Measurements from ENCODE around the gene FBLN2. TPM values are rescaled to one million over a fixed set of nuclear protein-coding genes. Genes with fewer than 3 reads are reported as not detected.

FBLN2 gene
- total RNA-seq, 1 experiment from 2014 or later: 0.39 TPM

DNA sequence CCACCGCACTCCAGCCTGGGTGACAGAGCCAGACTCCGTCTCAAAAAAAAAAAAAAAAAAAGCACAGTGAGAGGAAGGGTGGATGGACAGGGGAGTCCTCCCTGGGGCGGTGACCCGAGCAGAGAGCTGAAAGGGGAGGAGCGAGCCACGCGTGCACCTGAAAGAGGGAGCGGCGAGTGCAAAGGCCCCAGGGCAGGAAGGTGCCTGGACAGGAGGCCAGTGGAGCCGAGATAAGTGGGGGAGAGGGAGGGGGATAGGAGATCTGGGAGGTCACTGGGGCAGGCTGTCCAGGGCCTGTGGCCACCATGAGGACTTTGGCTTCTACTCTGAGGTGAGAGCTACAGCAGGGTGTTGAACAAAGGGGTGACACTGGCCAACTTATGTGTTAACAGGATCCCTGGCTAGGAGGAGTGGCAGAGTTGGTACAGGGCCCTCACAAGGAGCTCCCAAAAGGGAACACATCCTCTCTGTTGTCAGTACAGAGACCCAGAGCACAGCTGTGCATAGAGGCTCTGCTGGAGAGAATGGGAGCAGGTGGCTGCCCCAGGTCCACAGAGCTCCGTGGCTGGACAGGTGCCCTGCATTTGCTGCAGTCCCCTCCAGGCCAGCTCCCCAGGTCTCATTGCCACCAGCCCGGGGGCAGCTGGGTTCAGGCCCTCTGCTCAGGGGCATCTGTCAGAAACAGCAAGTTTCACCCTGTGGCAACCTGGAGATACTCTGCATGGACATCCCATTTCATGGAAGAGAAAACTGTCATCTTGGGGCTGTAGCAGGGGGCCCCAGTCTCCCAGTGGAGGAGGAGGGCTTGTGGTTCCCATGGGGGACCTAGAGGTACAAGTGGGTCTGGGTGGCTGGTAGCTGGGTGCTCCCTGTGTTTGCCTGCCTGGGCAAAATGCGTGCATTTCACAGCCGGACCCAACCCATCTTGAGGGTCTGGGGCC lies 28.5 kb downstream of the FBLN2 start:
- Histone ChIP-seq H3K9ac (ENCODE audit: low read length) (no peak overlapping the region), H3K9me3 (ENCODE audit: control insufficient read depth in 1 of 2, insufficient read depth in 1 of 2, low read depth in 1 of 2, low read length in 2 of 2) (no peaks in the 10 kb centered on the region), H3K9me2 (ENCODE audit: insufficient read depth) (no peaks in the 10 kb centered on the region), H3K27me3 (ENCODE audit: insufficient read depth, low read length) (no peaks in the 10 kb centered on the region), H3K4me3 (replicated peaks in 1 of 2; ENCODE audit: low read depth in 1 of 2, low read length in 2 of 2) (no peak overlapping the region), H3K27ac (ENCODE audit: low read depth, low read length) (no peak overlapping the region), H3K4me2 (ENCODE audit: low read length) (no peak overlapping the region), H3K36me3 (ENCODE audit: control insufficient read depth in 1 of 2, insufficient read depth in 2 of 2, low read length in 2 of 2) (no peaks in the 10 kb centered on the region), H3K79me2 (ENCODE audit: insufficient read depth, low read length) (no peaks in the 10 kb centered on the region), H3K4me1 (ENCODE audit: control insufficient read depth in 1 of 2, insufficient read depth in 2 of 2, low read length in 2 of 2) (peaks cover 0 to 6% of the 10 kb centered on the region in 2 experiments; a peak in 1 of 4 replicates), H2AFZ (ENCODE audit: low read depth, low read length, poor library complexity, severe bottlenecking) (no peak overlapping the region), H4K20me1 (ENCODE audit: insufficient read depth) (no peaks in the 10 kb centered on the region)
- intact Hi-C loops (cut with micrococcal nuclease): no loop called here
- ChIA-PET RAD21 (ENCODE audit: low non-redundant PET in 1 of 2, low total read pairs in 2 of 2, uncharacterized antibody in 2 of 2, unreplicated experiment in 2 of 2) (no interaction called here), POLR2A (no interaction called here), CTCF (no interaction called here)
- TF ChIP-seq FOSL1 (IDR thresholded peaks at IDR 0.05; ENCODE audit: low read depth): no peak
- TF ChIP-seq ELF1 (IDR thresholded peaks at IDR 0.05; ENCODE audit: borderline replicate concordance, low read depth): no peak
- no TSS peak for BruUV-seq (replicated peaks)
- no peak for ATAC-seq
- DNase-seq (ENCODE audit: low read depth, low spot score): no peak

DNA sequence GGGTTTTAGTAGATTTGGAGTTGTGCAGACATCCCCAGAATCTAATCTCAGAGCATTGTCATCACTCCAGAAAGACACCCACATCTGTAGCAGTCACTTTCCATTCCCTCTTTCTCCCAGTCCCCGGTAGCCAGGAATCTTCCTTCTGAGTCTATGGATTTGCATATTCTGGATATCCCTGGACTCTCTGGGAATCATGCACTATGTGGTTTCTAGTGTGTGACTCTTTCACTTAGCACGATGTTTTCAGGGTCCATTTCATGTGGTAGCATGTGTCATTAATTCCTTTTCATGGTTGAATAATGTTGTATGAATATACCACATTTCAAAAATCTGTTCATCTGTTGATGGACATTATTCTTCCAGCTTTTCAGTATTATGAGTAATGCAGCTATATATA lies 29.3 kb downstream of the FBLN2 start:
- Histone ChIP-seq H3K9ac (ENCODE audit: low read length) (no peak overlapping the region), H3K4me3 (replicated peaks in 1 of 2; ENCODE audit: low read depth in 1 of 2, low read length in 2 of 2) (no peak overlapping the region), H3K36me3 (ENCODE audit: control insufficient read depth in 1 of 2, insufficient read depth in 2 of 2, low read length in 2 of 2) (no peaks in the 10 kb centered on the region), H3K27me3 (ENCODE audit: insufficient read depth, low read length) (no peaks in the 10 kb centered on the region), H3K27ac (ENCODE audit: low read depth, low read length) (no peak overlapping the region), H3K4me1 (ENCODE audit: control insufficient read depth in 1 of 2, insufficient read depth in 2 of 2, low read length in 2 of 2) (peaks cover 0 to 6% of the 10 kb centered on the region in 2 experiments; a peak in 1 of 4 replicates), H2AFZ (ENCODE audit: low read depth, low read length, poor library complexity, severe bottlenecking) (no peak overlapping the region), H3K79me2 (ENCODE audit: insufficient read depth, low read length) (no peaks in the 10 kb centered on the region), H3K9me3 (ENCODE audit: control insufficient read depth in 1 of 2, insufficient read depth in 1 of 2, low read depth in 1 of 2, low read length in 2 of 2) (no peaks in the 10 kb centered on the region), H3K4me2 (ENCODE audit: low read length) (no peak overlapping the region), H4K20me1 (ENCODE audit: insufficient read depth) (no peaks in the 10 kb centered on the region), H3K9me2 (ENCODE audit: insufficient read depth) (no peaks in the 10 kb centered on the region)
- ChIA-PET RAD21 (ENCODE audit: low non-redundant PET in 1 of 2, low total read pairs in 2 of 2, uncharacterized antibody in 2 of 2, unreplicated experiment in 2 of 2) (no interaction called here), POLR2A (no interaction called here), CTCF (no interaction called here)
- TF ChIP-seq CBX3 (IDR thresholded peaks at IDR 0.05; ENCODE audit: low read depth) (no peak), POLR2A (IDR thresholded peaks at IDR 0.05; ENCODE audit: borderline replicate concordance, extremely low read depth, insufficient read depth, insufficient read length) (no peak), SIN3A (IDR thresholded peaks at IDR 0.05; ENCODE audit: low read depth) (no peak), FOSL1 (IDR thresholded peaks at IDR 0.05; ENCODE audit: low read depth) (no peak), JUND (IDR thresholded peaks at IDR 0.05) (no peak), ZNF274 (IDR thresholded peaks at IDR 0.05; ENCODE audit: low read depth, low read length) (no peak), SP1 (IDR thresholded peaks at IDR 0.05; ENCODE audit: low read depth) (no peak), RAD21 (IDR thresholded peaks at IDR 0.05; ENCODE audit: low read depth) (no peak)
- TF ChIP-seq, protein P1, sequence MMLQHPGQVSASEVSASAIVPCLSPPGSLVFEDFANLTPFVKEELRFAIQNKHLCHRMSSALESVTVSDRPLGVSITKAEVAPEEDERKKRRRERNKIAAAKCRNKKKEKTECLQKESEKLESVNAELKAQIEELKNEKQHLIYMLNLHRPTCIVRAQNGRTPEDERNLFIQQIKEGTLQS (IDR thresholded peaks at IDR 0.05): no peak
- ATAC-seq (no peak), DNase-seq (ENCODE audit: low read depth, low spot score) (no peak)
- no TSS peak for BruUV-seq (replicated peaks)
- intact Hi-C loops (cut with micrococcal nuclease): no loop called here

Measured in HCT116 (cell line).